ENCODE measurements around the gene MRPL37. TPM values are rescaled to one million over a fixed set of nuclear protein-coding genes. Genes with fewer than 3 reads are reported as not detected.

The MRPL37 gene
- total and polyA plus RNA-seq, 2 of the 8 experiments (the other 6 are each of a cell fraction or from before 2014, with no cell fraction given) = 45.5 to 126 TPM

DNA sequence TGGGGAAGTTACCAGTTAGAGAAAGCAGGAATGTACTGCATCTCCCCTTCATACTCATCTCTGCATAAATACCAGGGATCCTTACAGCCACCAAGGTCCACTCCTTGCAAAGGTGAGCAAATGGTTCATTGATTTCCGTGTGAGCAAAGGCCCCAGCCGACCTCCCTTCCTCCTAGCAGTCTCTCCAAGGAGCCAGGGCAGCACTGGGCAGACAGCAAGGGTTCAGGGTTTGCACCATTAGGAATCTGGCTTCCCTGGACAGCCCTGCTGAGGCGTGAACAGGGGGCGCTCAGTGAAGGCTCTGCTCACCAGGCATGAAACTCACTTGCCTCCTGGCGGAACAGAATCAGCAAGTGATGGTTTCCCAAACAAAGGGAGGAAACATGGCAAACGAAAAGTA, 65.7 kb downstream of the MRPL37 start:
- H2AK5ac ChIP-seq (ENCODE audit: low read depth, low read length) = no peak overlapping the region
- no peak overlapping the region for H3K4ac ChIP-seq (replicated peaks; ENCODE audit: insufficient read length, low read depth, low read length)
- H3K27me3 ChIP-seq (replicated peaks in 1 of 4; ENCODE audit: control insufficient read depth in 3 of 4, extremely low read depth in 1 of 4, insufficient read depth in 3 of 4, low read length in 3 of 4) = no peaks in the 10 kb centered on the region
- peaks cover 26% of the 10 kb centered on the region for H3K79me1 ChIP-seq (ENCODE audit: low read depth, low read length)
- no peak overlapping the region for H2BK5ac ChIP-seq (ENCODE audit: low read depth, low read length)
- H2AFZ ChIP-seq (ENCODE audit: low read length) = no peak overlapping the region
- H4K91ac ChIP-seq (replicated peaks; ENCODE audit: insufficient read length, low read length) = no peak overlapping the region
- no peak overlapping the region for H3K56ac ChIP-seq (replicated peaks; ENCODE audit: insufficient read length, low read depth, low read length)
- no peak overlapping the region for H4K5ac ChIP-seq (ENCODE audit: insufficient read length, low read depth, low read length)
- no peak overlapping the region for H3K4me2 ChIP-seq (ENCODE audit: insufficient read depth in 1 of 2, low read depth in 2 of 2, low read length in 2 of 2)
- no peak overlapping the region for H4K8ac ChIP-seq (ENCODE audit: extremely low read depth, insufficient read depth, low read length)
- H3K36me3 ChIP-seq (ENCODE audit: control insufficient read depth in 2 of 4, insufficient read depth in 4 of 4, low read length in 3 of 4) = no peaks in the 10 kb centered on the region; a peak in 1 of 8 replicates
- no peak overlapping the region for H3K27ac ChIP-seq (ENCODE audit: low read depth, low read length)
- no peak overlapping the region for H3K9ac ChIP-seq (replicated peaks in 1 of 4; ENCODE audit: extremely low read depth in 1 of 4, low read depth in 3 of 4, low read length in 3 of 4)
- peaks cover 0 to 82% of the 10 kb centered on the region in 2 experiments; a peak in 2 of 4 replicates for H3K79me2 ChIP-seq (ENCODE audit: control insufficient read depth in 1 of 2, insufficient read depth in 2 of 2, low read length in 2 of 2)
- WGBS, 2 experiments (ENCODE audit: extremely low coverage in 1 of 2, insufficient coverage in 1 of 2, insufficient read length in 1 of 2, insufficient replicate concordance in 2 of 2, low coverage in 1 of 2, low lambda C conversion rate in 2 of 2, missing lambda C conversion rate in 1 of 2) = 88% methylated on average over 5 of the region's 6 CpGs; no CpG with 5 or more reads in 1 of the 2 experiments
- ChIA-PET CTCF (ENCODE audit: partially characterized antibody) (interaction anchor here (1.0 to 5.5 kb wide), 3 partner anchors 9 to 34 kb away, joined by 3 to 34 read pairs (median 4); no protein-coding TSS in a partner anchor), POLR2A (ENCODE audit: partially characterized antibody) (interaction anchor here (0.8 to 2.1 kb wide), 3 partner anchors 8 to 223 kb away, joined by 3 to 9 read pairs (median 4); partner anchors contain the start of genes CYB5RL and MRPL37)
- no peaks in the 10 kb centered on the region for H3K23me2 ChIP-seq (ENCODE audit: low read depth, low read length)
- H3K4me1 ChIP-seq (replicated peaks in 1 of 4; ENCODE audit: control insufficient read depth in 3 of 4, insufficient read depth in 4 of 4, low read length in 3 of 4) = no peaks in the 10 kb centered on the region; a peak in 2 of 7 replicates
- H2BK15ac ChIP-seq (ENCODE audit: low read length) = no peak overlapping the region
- H3K23ac ChIP-seq (ENCODE audit: insufficient read length) = no peak overlapping the region
- H2BK20ac ChIP-seq (ENCODE audit: low read length) = no peak overlapping the region
- DNase-seq (ENCODE audit: low read depth in 1 of 2, low spot score in 2 of 2) (no peak), FAIRE-seq (no peak)
- H2BK12ac ChIP-seq (ENCODE audit: low read depth, low read length) = no peak overlapping the region
- peaks cover 8 to 21% of the 10 kb centered on the region in 2 experiments for H4K20me1 ChIP-seq (replicated peaks in 1 of 2; ENCODE audit: control insufficient read depth in 1 of 2, insufficient read depth in 2 of 2, low read length in 2 of 2)
- no peak overlapping the region for H3K4me3 ChIP-seq (ENCODE audit: extremely low read depth in 1 of 4, insufficient read depth in 2 of 4, low read depth in 3 of 4, low read length in 4 of 4)
- H3K18ac ChIP-seq (ENCODE audit: extremely low read depth, low read length) = no peak overlapping the region; the same call in 1 of the 2 replicates
- no peaks in the 10 kb centered on the region for H3K9me3 ChIP-seq (ENCODE audit: insufficient read depth in 2 of 2, low read depth in 1 of 2, low read length in 1 of 2)
- H2BK120ac ChIP-seq (replicated peaks; ENCODE audit: low read depth, low read length) = no peak overlapping the region
- TF ChIP-seq RBBP5 (IDR thresholded peaks at IDR 0.05; ENCODE audit: borderline replicate concordance, low read depth, low read length) = no peak
- H3K14ac ChIP-seq (ENCODE audit: insufficient read length) = no peak overlapping the region

Data from H1 (cell line).